GM18499 (cell line): ENCODE measurements around the gene KCNJ11.

Source experiments
- ATAC-seq: cut with Tn5 transposase; IDR thresholded peaks from one replicate; pipeline ENCODE4 v1.9.1; 2021; ENCODE audit warnings: moderate number of reproducible peaks; ENCODE audit not compliant: insufficient read depth, unreplicated experiment

KCNJ11 gene

DNA sequence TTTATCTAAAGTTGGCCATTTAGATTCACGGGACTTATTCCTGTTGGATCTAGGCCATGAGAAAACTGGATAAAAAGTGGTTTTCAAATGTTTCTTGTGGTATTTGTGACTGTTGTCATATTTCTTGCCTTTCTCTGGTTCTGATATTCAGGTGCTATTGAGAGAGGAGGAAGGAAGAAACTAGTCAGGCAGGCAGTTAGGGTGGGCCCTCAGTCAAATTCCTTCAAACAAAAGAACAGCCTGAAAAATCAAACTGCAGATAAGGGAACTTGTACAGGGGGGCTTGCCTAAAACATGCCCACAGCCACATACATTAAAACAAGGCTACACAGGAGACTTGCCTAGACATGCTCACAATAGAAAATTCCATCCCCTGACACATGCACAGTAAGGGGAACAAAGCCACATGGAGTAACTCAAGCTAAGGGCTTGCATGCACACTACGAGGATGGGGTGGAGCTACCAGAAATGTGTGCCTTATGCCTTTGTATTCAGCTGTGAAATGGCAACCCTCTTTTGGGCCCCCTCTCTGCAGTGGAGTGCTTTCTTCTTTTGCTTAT, 18.7 kb downstream of the KCNJ11 start:
- no peak for ATAC-seq

DNA sequence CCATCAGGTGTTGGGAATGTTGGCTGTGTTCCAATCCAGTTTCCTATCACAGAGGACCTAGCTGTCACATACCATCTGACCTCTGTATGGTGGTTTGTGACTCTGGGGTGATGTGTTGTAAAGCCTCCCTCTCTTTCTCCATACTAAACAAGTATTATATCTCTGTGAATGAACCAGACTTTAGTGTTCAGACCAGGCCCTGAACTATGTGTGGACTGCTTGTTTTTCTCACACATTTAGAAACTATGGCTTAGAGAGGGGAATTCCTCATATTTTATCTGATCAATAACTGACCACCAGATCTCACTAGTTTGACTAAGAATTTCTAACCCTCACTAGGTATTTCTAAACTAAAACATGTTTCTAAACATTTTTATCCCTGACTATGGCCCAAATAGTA, 19.4 kb downstream of the KCNJ11 start:
- ATAC-seq, result no peak

DNA sequence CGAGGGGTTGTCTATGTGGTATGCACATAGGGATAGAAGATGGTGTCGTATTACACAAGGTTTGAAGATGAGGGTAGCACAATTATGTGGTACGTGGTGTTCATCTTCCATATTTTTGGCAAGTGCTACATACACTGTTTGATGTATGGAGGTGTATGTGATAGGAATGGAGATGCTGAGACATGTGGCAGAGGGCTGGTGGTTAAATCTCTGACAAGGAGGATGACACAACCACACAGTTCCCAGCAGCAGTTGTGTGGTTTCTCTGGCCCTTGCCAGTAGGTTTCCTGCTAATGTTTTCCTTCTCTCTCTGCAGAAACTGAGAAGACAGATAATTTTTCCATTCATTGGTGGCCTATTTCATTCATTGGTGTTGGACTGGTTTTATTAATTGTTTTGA, 19.9 kb downstream of the KCNJ11 start:
- no peak for ATAC-seq

DNA sequence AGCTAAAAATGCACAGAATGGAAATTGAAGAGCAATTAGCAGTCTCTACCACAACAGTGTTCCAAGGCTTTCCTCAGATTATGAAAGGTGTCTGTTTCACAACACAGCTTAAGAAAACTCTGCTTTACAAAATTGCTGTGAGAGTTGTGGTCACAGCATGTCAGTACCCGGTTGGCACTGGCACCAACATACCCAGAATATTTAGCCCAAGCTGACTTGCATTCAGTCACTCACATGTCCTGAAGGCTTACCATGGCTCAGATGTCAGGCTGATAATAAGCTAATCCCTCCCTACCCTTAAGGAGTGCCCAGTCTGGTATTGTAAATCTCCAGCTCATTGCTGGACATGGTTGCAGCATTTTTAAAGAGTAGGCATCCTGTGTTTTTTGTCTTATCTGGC, 22.0 kb downstream of the KCNJ11 start:
- ATAC-seq, result no peak

DNA sequence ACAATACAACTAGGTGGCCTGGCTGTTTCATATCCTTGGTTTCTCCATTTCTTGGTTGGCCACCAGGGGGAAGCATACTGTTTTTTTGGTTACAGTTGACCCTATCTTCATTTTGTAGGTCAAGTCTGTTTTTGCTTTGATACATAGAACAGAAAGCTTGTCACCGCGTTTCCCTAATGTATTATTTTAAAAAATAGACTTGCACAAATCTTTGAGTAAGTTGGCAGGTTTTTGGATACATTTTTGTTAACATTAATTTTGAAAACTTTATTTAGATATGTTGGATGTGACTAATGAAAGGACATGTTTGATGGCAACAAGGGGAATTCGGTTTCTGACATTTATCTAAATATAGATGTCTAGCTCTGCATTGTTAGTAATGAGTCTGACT, 33.9 kb downstream of the KCNJ11 start:
- ATAC-seq, result no peak

DNA sequence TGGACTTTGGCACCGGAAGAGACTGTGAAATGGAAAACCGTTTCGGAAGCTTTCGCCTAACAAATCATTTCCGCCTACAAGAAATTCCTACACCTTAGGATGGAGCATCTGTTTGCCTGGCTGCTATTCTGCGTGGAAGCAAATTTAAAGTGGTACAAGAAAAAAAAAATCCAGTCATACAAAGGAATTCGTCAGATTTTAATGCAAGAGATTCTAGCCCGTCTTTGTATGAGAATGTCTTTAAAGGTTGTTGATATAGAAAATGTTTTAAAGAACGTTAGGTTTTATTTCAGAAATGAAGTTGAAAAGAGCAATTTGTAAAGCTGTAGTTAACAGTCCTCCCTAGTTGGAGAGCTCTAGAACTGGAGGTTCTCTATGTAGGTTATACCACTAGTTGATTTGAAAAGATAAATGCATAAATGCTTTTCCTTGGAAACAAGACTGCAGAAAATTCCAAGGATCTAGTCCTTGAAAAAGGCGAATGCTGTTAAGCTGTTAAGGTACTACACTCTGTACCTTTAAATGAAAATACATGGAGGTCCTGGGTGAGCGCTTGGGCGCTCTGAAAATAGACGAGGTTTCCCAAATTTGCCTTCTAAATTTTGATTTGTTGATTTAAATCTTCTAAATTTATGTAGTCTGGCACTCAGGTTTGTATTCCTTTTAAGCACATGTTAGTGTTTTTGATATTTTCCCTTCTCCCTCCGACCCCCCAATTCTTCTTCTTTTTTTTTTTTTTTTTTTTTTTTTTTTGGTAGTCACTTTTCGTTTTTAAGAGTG, 34.4 kb downstream of the KCNJ11 start:
- no peak for ATAC-seq

DNA sequence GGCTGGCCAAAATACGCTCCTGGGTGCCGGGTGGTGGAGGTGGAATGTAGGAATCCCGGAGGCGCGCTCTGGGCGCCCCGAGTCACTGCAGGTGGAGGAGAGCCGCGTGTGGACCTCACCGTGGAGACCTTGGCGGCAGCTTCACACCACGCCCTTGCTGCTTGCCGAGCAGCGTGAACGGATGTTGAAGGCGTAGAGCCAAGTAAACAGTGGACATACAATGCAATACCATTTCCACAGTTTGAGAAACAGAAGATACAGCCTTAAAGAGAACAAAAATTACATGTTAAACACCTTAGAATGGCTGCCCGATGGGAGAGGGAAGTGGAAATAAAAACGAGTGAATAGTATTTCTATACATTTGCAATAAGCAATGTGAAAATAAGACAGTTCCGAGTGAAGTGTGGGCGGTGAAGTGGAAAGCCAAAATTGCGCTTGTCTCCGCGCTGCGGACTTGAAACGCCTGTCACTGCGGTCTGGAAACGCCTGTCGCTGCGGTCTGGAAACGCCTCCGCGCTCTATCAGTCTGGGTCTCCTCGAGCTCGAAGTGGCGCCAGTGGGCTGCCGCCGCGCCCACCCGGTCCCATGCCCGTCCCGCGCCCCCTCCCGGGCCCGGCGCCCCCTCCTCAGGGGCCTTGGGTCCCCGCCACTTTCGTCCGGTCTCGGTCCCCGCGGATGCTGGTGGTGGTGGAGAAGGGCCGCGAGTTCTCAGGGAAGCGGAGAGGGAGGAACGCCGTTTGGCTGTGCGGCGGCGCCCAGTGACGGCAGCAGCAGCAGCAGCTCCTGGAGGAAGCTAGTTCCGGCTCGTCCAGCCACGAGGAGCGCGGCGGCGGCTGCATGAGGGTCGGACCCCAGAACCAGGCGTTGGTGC, 35.3 kb downstream of the KCNJ11 start:
- ATAC-seq, result no peak

DNA sequence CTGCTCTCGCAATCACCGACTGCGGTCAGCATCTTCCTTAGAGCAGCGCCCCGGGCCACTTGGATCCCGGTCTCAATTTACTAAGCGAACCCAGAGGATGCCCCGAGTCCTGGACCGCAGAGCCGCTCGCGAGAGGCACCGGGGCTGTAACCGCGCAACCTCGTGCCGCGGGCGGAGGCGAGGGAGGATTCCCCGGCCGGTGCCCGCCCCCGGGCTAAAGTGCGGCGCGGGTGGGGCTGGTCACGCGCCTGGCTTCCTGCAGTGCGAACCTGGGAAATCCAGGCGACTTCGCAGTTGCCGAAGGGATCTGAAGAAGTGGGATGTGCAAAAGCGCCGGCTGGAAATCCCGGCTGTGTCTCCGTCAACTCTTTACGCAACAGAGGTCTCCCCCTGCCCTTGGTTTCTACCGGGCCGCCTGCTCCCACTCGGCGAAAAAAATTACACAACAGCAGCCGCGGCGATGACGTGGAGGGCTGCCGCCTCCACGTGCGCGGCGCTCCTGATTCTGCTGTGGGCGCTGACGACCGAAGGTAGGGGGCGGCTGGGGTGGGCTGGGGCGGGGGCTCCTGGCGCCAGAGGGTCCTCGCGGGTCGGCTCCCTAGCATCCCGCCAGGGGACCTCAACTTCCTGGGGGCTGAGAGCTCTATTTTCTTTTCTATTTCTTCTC, 36.8 kb downstream of the KCNJ11 start, which contains the start of gene NCR3LG1:
NCR3LG1 (plus strand) TSS at position 291 of the 667 bp plus-strand sequence; CDS start at position 461, 170 bp downstream.
- no peak for ATAC-seq

DNA sequence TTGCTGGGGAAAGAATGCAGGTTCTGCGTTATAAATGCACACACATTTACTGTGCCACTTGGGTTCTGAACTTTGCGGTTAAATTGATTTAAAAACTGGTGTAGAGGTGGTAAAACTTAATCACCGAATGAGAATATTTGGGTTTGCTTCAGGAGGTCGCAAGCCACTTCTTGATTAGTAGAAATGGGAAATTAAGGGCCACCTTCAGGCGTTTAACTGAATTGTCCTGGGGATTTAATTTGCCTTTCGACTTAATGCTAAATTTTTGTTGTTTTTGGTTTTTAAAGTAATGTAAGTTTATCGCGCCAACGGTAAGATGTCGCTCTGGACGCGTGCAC, 37.3 kb downstream of the KCNJ11 start:
- ATAC-seq, result no peak

DNA sequence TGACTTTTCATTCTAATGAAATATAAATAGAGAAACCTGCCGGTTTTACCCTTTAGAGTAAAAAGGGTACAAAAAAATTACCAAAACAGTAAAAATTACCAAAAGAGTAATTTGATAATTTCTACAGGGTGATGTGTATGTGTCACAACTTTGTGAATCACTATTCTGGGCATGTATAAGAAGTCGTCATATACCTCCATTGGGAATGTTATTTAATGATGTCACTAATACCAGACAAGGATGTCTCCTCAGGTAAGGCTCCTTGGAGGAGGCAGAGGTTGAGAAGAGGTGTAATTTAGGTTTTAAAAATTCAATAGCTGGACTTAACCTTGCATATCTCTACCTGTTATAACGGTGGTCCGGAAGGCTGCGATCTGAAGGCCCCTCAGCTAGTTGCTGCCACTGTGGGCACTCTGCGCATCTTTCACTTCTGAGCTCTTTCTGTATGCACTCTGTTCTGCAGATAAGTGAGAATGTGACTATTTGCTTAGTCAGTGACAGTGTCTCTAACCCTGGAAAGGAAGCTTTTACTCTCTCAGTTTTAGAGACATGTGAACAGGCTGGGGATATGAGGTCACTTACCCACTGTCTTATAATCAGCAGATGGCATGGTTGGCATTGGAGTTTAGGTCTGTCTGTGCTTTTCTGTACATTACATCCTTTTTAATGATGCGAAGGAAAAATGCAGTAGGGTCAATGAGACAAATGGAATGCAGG, 37.8 kb downstream of the KCNJ11 start:
- ATAC-seq, result no peak

DNA sequence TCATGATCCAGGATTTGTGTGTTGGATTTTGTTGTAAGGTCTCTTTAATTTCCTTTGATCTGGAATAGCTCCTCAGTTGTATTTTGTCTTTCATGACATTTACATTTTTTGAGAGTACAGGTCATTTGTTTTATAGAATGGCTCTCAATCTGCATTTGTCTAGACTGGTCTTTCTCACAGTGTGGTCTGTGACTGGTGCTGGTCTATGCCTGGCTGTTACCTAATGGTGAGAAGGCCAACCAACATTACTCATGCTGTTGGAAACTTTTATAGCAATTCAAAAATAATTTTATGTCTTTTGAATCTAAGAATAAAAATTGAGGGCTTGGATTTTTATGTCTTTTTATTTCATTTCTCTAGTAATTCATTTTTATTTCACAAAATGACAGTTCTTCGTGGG, 40.8 kb downstream of the KCNJ11 start:
- no peak for ATAC-seq

DNA sequence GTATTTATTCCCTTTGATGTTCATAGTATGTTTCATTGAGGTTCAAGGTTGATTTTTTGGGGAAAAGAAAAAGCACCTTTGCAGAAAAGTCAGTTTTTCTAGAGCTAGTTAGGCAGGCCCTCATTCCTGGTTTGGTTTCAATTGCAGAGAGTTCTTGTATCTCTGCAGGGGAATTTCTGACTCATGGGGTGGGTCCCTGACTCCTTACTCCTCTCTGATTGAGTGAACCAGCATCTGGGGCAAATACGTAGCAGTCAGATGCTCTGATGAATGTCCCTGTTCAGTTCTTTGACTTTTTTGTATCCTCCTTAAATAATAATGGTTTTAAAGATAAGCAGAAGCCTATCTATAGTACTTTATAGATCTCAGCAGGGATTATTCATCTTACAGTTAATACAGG, 44.6 kb downstream of the KCNJ11 start:
- ATAC-seq, result no peak

DNA sequence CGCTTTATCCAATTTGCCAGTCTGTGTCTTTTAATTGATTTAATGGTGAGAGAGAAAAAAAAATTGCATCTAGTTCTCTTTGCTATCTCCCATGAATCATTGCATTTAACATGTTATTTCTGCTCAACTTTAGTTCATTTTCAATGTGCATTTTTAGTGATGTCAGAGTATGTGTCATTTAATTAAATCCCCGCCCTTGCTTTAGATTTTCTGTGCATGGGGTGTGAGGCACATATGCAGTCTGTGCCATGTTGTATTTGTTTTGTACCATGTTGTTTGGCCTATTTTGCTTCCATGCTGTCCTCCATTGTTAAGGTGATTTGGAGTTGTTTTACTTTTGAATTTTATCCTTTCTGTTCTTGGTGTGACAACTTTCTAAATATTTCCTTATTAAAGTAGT, 45.2 kb downstream of the KCNJ11 start:
- no peak for ATAC-seq
